Bronchial epithelial cell (primary cell): ENCODE results near the gene FUT6. TPM values are rescaled to one million over a fixed set of nuclear protein-coding genes. Genes with fewer than 3 reads are reported as not detected.
"Not testable (repeated sequence)": the region's sequence is repeated elsewhere in the genome, so short reads cannot be mapped to it uniquely, and the experiment has no call there.

Source experiments
- DNase-seq: peaks from one replicate; pipeline ENCODE4 v3.0.0-alpha.2; 2010; ENCODE audit warnings: low read depth
- FAIRE-seq: peaks from 2 replicates; lab custom pipeline; 2011; peaks lifted over from hg19 to GRCh38; lab: Jason Lieb, UNC
- H3K27me3 ChIP-seq: 2 replicates; pipeline ENCODE4 v1.5.1; 2011; ENCODE audit warnings: low read length; ENCODE audit not compliant: control insufficient read depth, insufficient read depth
- H3K36me3 ChIP-seq: 2 replicates; pipeline ENCODE4 v1.5.1; 2011; ENCODE audit warnings: low read length; ENCODE audit not compliant: control insufficient read depth, insufficient read depth
- H3K4me3 ChIP-seq: 2 replicates; pipeline ENCODE4 v1.5.1; 2011; ENCODE audit warnings: mild to moderate bottlenecking, low read depth, low read length, control low read depth
- total RNA-seq: library from RNA; depleted of rRNA; stranded (reverse); fragments of >200 nt; gene quantifications from 2 replicates; pipeline ENCODE4 v1.2.1, GENCODE V29; 2014
- TF ChIP-seq, protein P1 (sequence below): IDR thresholded peaks from 2 replicates; pipeline ENCODE4 v1.5.1; 2011; ENCODE audit warnings: mild to moderate bottlenecking, moderate library complexity, low read length, control low read depth, inconsistent platforms; ENCODE audit not compliant: insufficient read depth, severe bottlenecking

FUT6 gene
- total RNA-seq, 1 donor from 2014 or later: 2.1 TPM

DNA sequence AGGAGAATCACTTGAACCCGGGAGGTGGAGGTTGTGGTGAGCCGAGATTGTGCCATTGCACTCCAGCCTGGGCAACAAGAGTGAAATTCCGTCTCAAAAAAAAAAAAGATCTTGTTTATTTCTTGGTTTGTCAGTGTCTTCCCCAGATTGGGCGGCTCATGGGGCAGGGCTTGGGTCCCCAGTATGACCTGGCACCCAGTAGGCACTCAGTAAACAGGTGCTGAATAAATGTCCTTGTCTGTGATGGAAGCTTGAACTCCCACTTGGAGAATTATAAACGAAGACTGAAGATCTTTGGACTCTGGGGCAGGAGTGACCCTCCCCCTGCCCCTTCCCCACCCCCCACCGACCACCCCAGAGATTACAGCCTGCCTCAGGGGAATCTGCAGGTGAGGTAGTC, 40.7 kb upstream of the FUT6 start:
- H3K27me3 ChIP-seq: no peaks in the 10 kb centered on the region
- no peak for DNase-seq

DNA sequence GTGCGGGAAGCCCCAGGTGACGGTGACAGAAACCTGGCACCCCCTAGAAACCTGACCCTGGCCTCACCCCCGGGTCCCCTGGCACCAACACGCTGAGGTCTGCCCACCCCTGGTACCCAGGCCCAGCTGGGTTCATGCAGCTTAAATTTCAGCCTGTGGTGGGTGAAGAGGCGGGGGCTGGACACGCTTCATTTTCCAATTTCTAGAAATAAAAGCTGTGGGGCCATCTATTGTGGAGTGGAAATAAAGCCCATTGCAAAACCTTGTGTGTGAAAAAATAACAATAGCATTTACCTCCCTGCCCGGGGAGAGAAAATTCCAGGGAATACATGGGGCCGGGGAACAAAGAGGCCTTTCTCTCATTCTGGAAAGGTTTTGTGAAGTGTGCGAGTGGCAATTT, 38.4 kb upstream of the FUT6 start:
- no peak for FAIRE-seq
- TF ChIP-seq, protein P1, sequence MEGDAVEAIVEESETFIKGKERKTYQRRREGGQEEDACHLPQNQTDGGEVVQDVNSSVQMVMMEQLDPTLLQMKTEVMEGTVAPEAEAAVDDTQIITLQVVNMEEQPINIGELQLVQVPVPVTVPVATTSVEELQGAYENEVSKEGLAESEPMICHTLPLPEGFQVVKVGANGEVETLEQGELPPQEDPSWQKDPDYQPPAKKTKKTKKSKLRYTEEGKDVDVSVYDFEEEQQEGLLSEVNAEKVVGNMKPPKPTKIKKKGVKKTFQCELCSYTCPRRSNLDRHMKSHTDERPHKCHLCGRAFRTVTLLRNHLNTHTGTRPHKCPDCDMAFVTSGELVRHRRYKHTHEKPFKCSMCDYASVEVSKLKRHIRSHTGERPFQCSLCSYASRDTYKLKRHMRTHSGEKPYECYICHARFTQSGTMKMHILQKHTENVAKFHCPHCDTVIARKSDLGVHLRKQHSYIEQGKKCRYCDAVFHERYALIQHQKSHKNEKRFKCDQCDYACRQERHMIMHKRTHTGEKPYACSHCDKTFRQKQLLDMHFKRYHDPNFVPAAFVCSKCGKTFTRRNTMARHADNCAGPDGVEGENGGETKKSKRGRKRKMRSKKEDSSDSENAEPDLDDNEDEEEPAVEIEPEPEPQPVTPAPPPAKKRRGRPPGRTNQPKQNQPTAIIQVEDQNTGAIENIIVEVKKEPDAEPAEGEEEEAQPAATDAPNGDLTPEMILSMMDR: no peak

More for the DNA sequence above, 40.7 kb upstream of the FUT6 start:
- H3K36me3 ChIP-seq: no peaks in the 10 kb centered on the region
- H3K4me3 ChIP-seq: no peak overlapping the region
- no peak for FAIRE-seq
- TF ChIP-seq, protein P1: no peak

DNA sequence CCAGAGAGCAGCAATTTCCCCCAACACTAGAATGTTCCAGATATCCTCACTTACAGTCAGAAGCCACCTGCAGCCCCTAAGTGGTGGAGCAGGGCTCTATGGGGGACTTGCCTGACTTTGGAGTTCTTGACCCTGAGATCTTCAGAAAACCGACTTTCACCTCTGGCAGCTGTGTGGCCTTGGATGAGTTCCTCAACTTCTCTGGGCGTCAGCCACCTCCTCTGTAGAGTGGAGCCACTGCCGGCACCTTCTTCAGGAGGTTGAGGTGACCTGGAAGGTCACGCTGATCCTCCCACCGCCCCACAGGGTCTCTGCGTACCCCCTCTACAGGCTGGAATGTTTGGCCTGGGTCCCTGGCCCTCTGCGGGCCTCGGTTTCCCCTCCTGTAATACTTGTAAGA, 37.9 kb upstream of the FUT6 start:
- Histone ChIP-seq H3K27me3 (no peaks in the 10 kb centered on the region), H3K4me3 (no peak overlapping the region), H3K36me3 (no peaks in the 10 kb centered on the region)
- DNase-seq (no peak), FAIRE-seq (peak; percentile 64)
- TF ChIP-seq, protein P1: no peak

More for the DNA sequence above, 38.4 kb upstream of the FUT6 start:
- H3K27me3 ChIP-seq: no peaks in the 10 kb centered on the region
- H3K36me3 ChIP-seq: no peaks in the 10 kb centered on the region
- DNase-seq: no peak
- no peak overlapping the region for H3K4me3 ChIP-seq

DNA sequence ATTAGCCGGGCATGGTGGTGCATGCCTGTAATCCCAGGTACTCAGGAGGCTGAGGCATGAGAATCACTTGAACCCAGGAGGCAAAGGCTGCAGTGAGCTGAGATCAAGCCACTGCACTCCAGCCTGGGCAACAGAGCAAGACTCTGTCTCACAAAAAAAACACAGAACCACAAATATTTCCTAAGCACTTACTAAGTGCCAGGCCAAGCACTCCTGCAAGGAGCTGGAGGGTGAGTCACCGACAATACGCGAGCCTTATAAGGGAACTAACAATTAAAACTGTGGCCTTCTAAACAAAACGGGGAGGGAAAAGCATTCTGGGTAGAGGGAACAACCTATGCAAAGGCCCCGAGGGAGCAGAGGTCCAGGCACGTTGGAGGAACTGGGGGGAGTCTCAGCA, 35.0 kb upstream of the FUT6 start:
- peak; percentile 47 for DNase-seq
- not testable (repeated sequence) for FAIRE-seq, H3K36me3 ChIP-seq, H3K4me3 ChIP-seq, H3K27me3 ChIP-seq

DNA sequence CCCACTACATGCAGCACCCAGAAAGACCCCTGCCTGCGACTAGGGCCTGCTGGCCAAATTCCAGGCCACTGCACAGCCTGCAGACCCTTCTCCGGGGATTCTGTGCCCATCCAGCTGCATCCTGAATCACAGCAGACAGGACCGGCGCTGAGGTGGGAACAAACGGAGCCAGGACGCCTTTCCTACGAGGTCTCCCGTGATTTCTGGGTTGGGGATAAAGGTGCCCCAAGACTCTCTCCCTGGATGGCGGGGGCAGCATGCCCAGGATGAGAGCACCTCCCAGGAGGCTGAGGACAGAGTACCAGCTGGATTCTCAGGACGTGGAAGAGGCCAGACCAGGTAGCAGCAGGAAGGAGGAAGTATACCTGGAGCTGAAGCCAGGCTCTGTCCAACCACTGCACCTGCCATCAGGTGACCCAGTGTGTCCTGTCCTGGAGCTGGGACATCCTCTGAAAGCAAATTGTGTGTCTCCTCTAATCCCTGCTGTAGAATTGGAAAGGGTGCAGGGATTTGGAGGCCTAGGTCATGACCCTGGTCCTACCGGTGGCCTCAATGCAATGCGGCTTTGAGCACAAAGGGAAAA, 34.2 kb upstream of the FUT6 start:
- FAIRE-seq (no peak), DNase-seq (no peak)
- Histone ChIP-seq H3K27me3 (no peaks in the 10 kb centered on the region), H3K36me3 (no peaks in the 10 kb centered on the region), H3K4me3 (no peak overlapping the region)
- TF ChIP-seq, protein P1: no peak

DNA sequence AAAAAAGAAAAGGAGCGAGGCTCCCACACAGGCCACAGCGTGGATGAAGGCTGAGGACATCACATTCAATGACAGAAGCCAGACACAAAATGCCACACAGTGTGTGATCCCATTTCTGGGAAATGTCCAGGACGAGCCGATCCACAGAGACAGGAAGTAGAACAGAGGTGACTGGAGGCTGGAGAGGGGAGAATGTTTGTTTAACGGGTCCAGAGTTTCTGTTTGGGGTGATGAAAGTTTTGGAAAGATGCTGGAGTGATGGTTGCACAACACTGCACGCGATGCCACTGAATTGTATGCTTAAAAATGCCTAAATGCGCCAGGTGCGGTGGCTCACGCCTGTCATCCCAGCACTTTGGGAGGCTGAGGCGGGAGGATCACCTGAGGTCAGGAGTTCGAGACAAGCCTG, 31.5 kb upstream of the FUT6 start:
- H3K36me3 ChIP-seq: no peaks in the 10 kb centered on the region
- no peak for DNase-seq
- TF ChIP-seq, protein P1: no peak
- H3K4me3 ChIP-seq: no peak overlapping the region
- no peaks in the 10 kb centered on the region for H3K27me3 ChIP-seq
- no peak for FAIRE-seq
